Keratinocyte (primary cell): ENCODE results near the gene DNAH17. TPM values are rescaled to one million over a fixed set of nuclear protein-coding genes. Genes with fewer than 3 reads are reported as not detected.

ENCODE experiments used
- DNase-seq: peaks from one replicate; pipeline ENCODE4 v3.0.0-alpha.2; 2011; ENCODE audit warnings: low read depth, missing footprints, low spot score
- FAIRE-seq: peaks from 2 replicates; lab custom pipeline; 2011; peaks lifted over from hg19 to GRCh38; lab: Jason Lieb, UNC
- H2AFZ ChIP-seq: 2 replicates; pipeline ENCODE4 v1.6.0; 2012; ENCODE audit warnings: low read length, control low read depth, inconsistent platforms; ENCODE audit not compliant: control insufficient read depth
- H3K27ac ChIP-seq: 2 replicates; pipeline ENCODE4 v1.5.1; 2011; ENCODE audit warnings: low read length; ENCODE audit not compliant: control insufficient read depth, insufficient read depth
- H3K27me3 ChIP-seq: 3 replicates; pipeline ENCODE4 v1.6.0; 2011; ENCODE audit warnings: low read length; ENCODE audit not compliant: control insufficient read depth, insufficient read depth; ENCODE audit errors: extremely low read depth
- H3K36me3 ChIP-seq, 2 experiments: 2 replicates in 1 of 2; 3 replicates in 1 of 2; pipeline ENCODE4 v1.5.1; 2011; ENCODE audit warnings: low read length in 2 of 2, mild to moderate bottlenecking in 1 of 2; ENCODE audit not compliant: control insufficient read depth in 2 of 2, insufficient read depth in 2 of 2; ENCODE audit errors: extremely low read depth in 1 of 2
- H3K4me1 ChIP-seq: 3 replicates; pipeline ENCODE4 v1.5.1; 2011; ENCODE audit warnings: low read length; ENCODE audit not compliant: control insufficient read depth, insufficient read depth; ENCODE audit errors: extremely low read depth
- H3K4me2 ChIP-seq: 3 replicates; pipeline ENCODE4 v1.6.0; 2011; ENCODE audit warnings: low read depth, low read length; ENCODE audit not compliant: control insufficient read depth, insufficient read depth; ENCODE audit errors: extremely low read depth
- H3K4me3 ChIP-seq, 3 experiments: fragments of 200-600 bp in 1 of 3; sonication (generic) in 1 of 3; 2 replicates in 2 of 3; 3 replicates in 1 of 3; pipeline ENCODE4 v1.5.1; 2011 to 2016; ENCODE audit warnings: low read length in 3 of 3, mild to moderate bottlenecking in 3 of 3, control low read depth in 2 of 3, inconsistent platforms in 1 of 3, low read depth in 1 of 3, mixed read lengths in 1 of 3, mixed run types in 1 of 3, moderate library complexity in 1 of 3; ENCODE audit not compliant: control insufficient read depth in 2 of 3, insufficient read depth in 2 of 3; ENCODE audit errors: extremely low read depth in 1 of 3
- H3K79me2 ChIP-seq: 2 replicates; pipeline ENCODE4 v1.6.0; 2012; ENCODE audit warnings: low read length; ENCODE audit not compliant: control insufficient read depth, insufficient read depth
- H3K9ac ChIP-seq: 3 replicates; pipeline ENCODE4 v1.6.0; 2011; ENCODE audit warnings: low read length; ENCODE audit not compliant: control insufficient read depth, insufficient read depth; ENCODE audit errors: extremely low read depth
- H3K9me1 ChIP-seq: 3 replicates; pipeline ENCODE4 v1.6.0; 2011; ENCODE audit warnings: low read length; ENCODE audit not compliant: control insufficient read depth, insufficient read depth; ENCODE audit errors: extremely low read depth
- H3K9me3 ChIP-seq: 2 replicates; pipeline ENCODE4 v1.5.1; 2012; ENCODE audit warnings: low read depth, low read length; ENCODE audit not compliant: control insufficient read depth
- H4K20me1 ChIP-seq: 3 replicates; pipeline ENCODE4 v1.6.0; 2011; ENCODE audit warnings: low read length; ENCODE audit not compliant: control insufficient read depth, insufficient read depth; ENCODE audit errors: extremely low read depth
- CTCF ChIP-seq, 3 experiments: IDR thresholded peaks in 1 of 3; conservative IDR thresholded peaks in 1 of 3; optimal IDR thresholded peaks in 1 of 3; 2 replicates in 2 of 3; 3 replicates in 1 of 3; pipeline versions ENCODE3 to v1.5.1; 2011; ENCODE audit warnings: low read length in 3 of 3, mild to moderate bottlenecking in 3 of 3, moderate library complexity in 2 of 3, control low read depth in 1 of 3, inconsistent platforms in 1 of 3; ENCODE audit not compliant: insufficient read depth in 2 of 3; ENCODE audit errors: extremely low read depth in 1 of 3
- EZH2 ChIP-seq: IDR thresholded peaks from one replicate; pipeline ENCODE4 v1.6.1; 2012; ENCODE audit warnings: inconsistent platforms, mild to moderate bottlenecking, low read length, moderate library complexity
- dilution Hi-C: fragments of 300-500 bp; cut with MboI; formaldehyde crosslinking; loops from one replicate; pipeline ENCODE4 v1.7.0; 2020; ENCODE audit warnings: low sequenced_read_pairs; ENCODE audit not compliant: extremely low pct_ligation_motif_present
- polyA plus RNA-seq, 5 experiments: library from polyadenylated mRNA; depleted of rRNA in 3 of 5; stranded (reverse) in 3 of 5; stranded (forward) in 1 of 5; unstranded in 1 of 5; fragments of >200 nt; gene quantifications; 1 replicate in 1 of 5; 2 replicates in 3 of 5; 3 replicates in 1 of 5; pipeline versions ENCODE4 v1.2.1 to v1.2.3, GENCODE V29; 2011 to 2012; ENCODE audit warnings: missing spikeins in 2 of 5, low read depth in 1 of 5, low replicate concordance in 1 of 5

DNAH17 gene
- polyA plus RNA-seq, 1 donor (not counting 4 experiments of a cell fraction or from before 2014, with no cell fraction given) = 0.16 TPM

- Histone ChIP-seq H2AFZ (no peak overlapping the region), H3K4me2 (no peak overlapping the region), H3K79me2 (no peaks in the 10 kb centered on the region), H3K9me1 (no peaks in the 10 kb centered on the region), H4K20me1 (no peaks in the 10 kb centered on the region), H3K36me3 (no peaks in the 10 kb centered on the region), H3K4me1 (no peaks in the 10 kb centered on the region), H3K4me3 (no peak overlapping the region), H3K27me3 (no peaks in the 10 kb centered on the region), H3K27ac (no peak overlapping the region), H3K9me3 (no peaks in the 10 kb centered on the region), H3K9ac (no peak overlapping the region)
- DNase-seq (no peak), FAIRE-seq (no peak)
- TF ChIP-seq CTCF (optimal IDR thresholded peaks at IDR 0.05 in 1 of 3, IDR thresholded peaks at IDR 0.05 in 1 of 3, conservative IDR thresholded peaks at IDR 0.05 in 1 of 3; ENCODE audit: extremely low read depth in 1 of 3, insufficient read depth in 2 of 3, low read length in 3 of 3) (no peak), EZH2 (no peak)
- dilution Hi-C loops = no loop called here
Observed at GRCh38 chr17:78580277-78580804, 3.1 kb upstream of the DNAH17 start.

GRCh38 chr17:78576389-78577112, 645 bp downstream of the DNAH17 start:
- FAIRE-seq = no peak

More at GRCh38 chr17:78576389-78577112, 645 bp downstream of the DNAH17 start:
- Histone ChIP-seq H4K20me1 (no peaks in the 10 kb centered on the region), H3K27me3 (peaks cover 5% of the 10 kb centered on the region), H2AFZ (no peak overlapping the region), H3K4me2 (no peak overlapping the region), H3K79me2 (no peaks in the 10 kb centered on the region), H3K9me1 (no peaks in the 10 kb centered on the region), H3K9ac (no peak overlapping the region), H3K27ac (no peak overlapping the region), H3K4me3 (no peak overlapping the region), H3K9me3 (no peaks in the 10 kb centered on the region), H3K4me1 (no peaks in the 10 kb centered on the region), H3K36me3 (no peaks in the 10 kb centered on the region)
- TF ChIP-seq EZH2 (no peak), CTCF (optimal IDR thresholded peaks at IDR 0.05 in 1 of 3, IDR thresholded peaks at IDR 0.05 in 1 of 3, conservative IDR thresholded peaks at IDR 0.05 in 1 of 3; ENCODE audit: extremely low read depth in 1 of 3, insufficient read depth in 2 of 3, low read length in 3 of 3) (no peak)
- DNase-seq = no peak
- dilution Hi-C loops = no loop called here
